ENCODE data around the gene ZNF189. TPM values are rescaled to one million over a fixed set of nuclear protein-coding genes. Genes with fewer than 3 reads are reported as not detected.

ZNF189 gene
- total RNA-seq, 1 donor from 2014 or later, result 30.1 TPM

- Mint-ChIP-seq H3K27ac (ENCODE audit: unreplicated experiment) (no peak overlapping the region), H3K4me3 (ENCODE audit: unreplicated experiment) (no peak overlapping the region), H3K4me1 (ENCODE audit: low read depth, unreplicated experiment) (no peaks in the 10 kb centered on the region), H3K9me3 (ENCODE audit: unreplicated experiment) (no peaks in the 10 kb centered on the region), H3K27me3 (ENCODE audit: unreplicated experiment) (no peaks in the 10 kb centered on the region), H3K36me3 (ENCODE audit: unreplicated experiment) (peaks cover 2% of the 10 kb centered on the region)
- no peak for TF ChIP-seq CTCF (IDR thresholded peaks at IDR 0.05; ENCODE audit: partially characterized antibody, unreplicated experiment)
- no peak for DNase-seq
Measured at GRCh38 chr9:101362450-101362849, 36.2 kb upstream of the ZNF189 start.

GRCh38 chr9:101365181-101365580 is 33.5 kb upstream of the ZNF189 start:
- H3K36me3 Mint-ChIP-seq (ENCODE audit: unreplicated experiment), result no peaks in the 10 kb centered on the region
- no peak for DNase-seq
- no peaks in the 10 kb centered on the region for H3K4me1 Mint-ChIP-seq (ENCODE audit: low read depth, unreplicated experiment)
- no peak for TF ChIP-seq CTCF (IDR thresholded peaks at IDR 0.05; ENCODE audit: partially characterized antibody, unreplicated experiment)
- no peak overlapping the region for H3K4me3 Mint-ChIP-seq (ENCODE audit: unreplicated experiment)
- H3K9me3 Mint-ChIP-seq (ENCODE audit: unreplicated experiment), result no peaks in the 10 kb centered on the region
- H3K27ac Mint-ChIP-seq (ENCODE audit: unreplicated experiment), result no peak overlapping the region
- H3K27me3 Mint-ChIP-seq (ENCODE audit: unreplicated experiment), result no peaks in the 10 kb centered on the region

- DNase-seq, result no peak
- Mint-ChIP-seq H3K4me3 (ENCODE audit: unreplicated experiment) (no peak overlapping the region), H3K27me3 (ENCODE audit: unreplicated experiment) (no peaks in the 10 kb centered on the region), H3K4me1 (ENCODE audit: low read depth, unreplicated experiment) (no peaks in the 10 kb centered on the region), H3K27ac (ENCODE audit: unreplicated experiment) (no peak overlapping the region), H3K9me3 (ENCODE audit: unreplicated experiment) (no peaks in the 10 kb centered on the region), H3K36me3 (ENCODE audit: unreplicated experiment) (no peaks in the 10 kb centered on the region)
- TF ChIP-seq CTCF (IDR thresholded peaks at IDR 0.05; ENCODE audit: partially characterized antibody, unreplicated experiment), result no peak
Measured at GRCh38 chr9:101366038-101366756, 32.5 kb upstream of the ZNF189 start.

GRCh38 chr9:101367323-101367722 is 31.3 kb upstream of the ZNF189 start:
- H3K9me3 Mint-ChIP-seq (ENCODE audit: unreplicated experiment), result no peaks in the 10 kb centered on the region
- DNase-seq, result no peak
- no peaks in the 10 kb centered on the region for H3K27me3 Mint-ChIP-seq (ENCODE audit: unreplicated experiment)
- TF ChIP-seq CTCF (IDR thresholded peaks at IDR 0.05; ENCODE audit: partially characterized antibody, unreplicated experiment), result no peak
- no peaks in the 10 kb centered on the region for H3K4me1 Mint-ChIP-seq (ENCODE audit: low read depth, unreplicated experiment)
- no peaks in the 10 kb centered on the region for H3K36me3 Mint-ChIP-seq (ENCODE audit: unreplicated experiment)
- no peak overlapping the region for H3K27ac Mint-ChIP-seq (ENCODE audit: unreplicated experiment)
- H3K4me3 Mint-ChIP-seq (ENCODE audit: unreplicated experiment), result no peak overlapping the region

- Mint-ChIP-seq H3K4me1 (ENCODE audit: low read depth, unreplicated experiment) (no peaks in the 10 kb centered on the region), H3K4me3 (ENCODE audit: unreplicated experiment) (no peak overlapping the region), H3K36me3 (ENCODE audit: unreplicated experiment) (no peaks in the 10 kb centered on the region), H3K27ac (ENCODE audit: unreplicated experiment) (no peak overlapping the region), H3K9me3 (ENCODE audit: unreplicated experiment) (no peaks in the 10 kb centered on the region), H3K27me3 (ENCODE audit: unreplicated experiment) (no peaks in the 10 kb centered on the region)
- no peak for DNase-seq
- TF ChIP-seq CTCF (IDR thresholded peaks at IDR 0.05; ENCODE audit: partially characterized antibody, unreplicated experiment), result no peak
Measured at GRCh38 chr9:101369286-101369685, 29.4 kb upstream of the ZNF189 start.
